Skin of body (tissue), 2 donors: ENCODE results near the gene CHN1. TPM values are rescaled to one million over a fixed set of nuclear protein-coding genes. Genes with fewer than 3 reads are reported as not detected.
A peak's percentile ranks its signal among the peaks of the same experiment; 100 is the strongest.

ENCODE experiments used
- DNase-seq: peaks from one replicate; lab custom pipeline; 2025; lab: John Stamatoyannopoulos, UW
- total RNA-seq: library from RNA; depleted of rRNA; stranded (reverse); fragments of >200 nt; gene quantifications from one replicate; pipeline ENCODE4 v1.2.3, GENCODE V29; 2014

Gene CHN1
- total RNA-seq, 1 donor from 2014 or later = 18.3 TPM

GRCh38 chr2:175011505-175011904 lies 6.3 kb upstream of the CHN1 start:
- no peak for DNase-seq

GRCh38 chr2:175010848-175011254 lies 5.7 kb upstream of the CHN1 start:
- no peak for DNase-seq

- DNase-seq = no peak
Observed at GRCh38 chr2:175009917-175010621, 4.9 kb upstream of the CHN1 start.

GRCh38 chr2:175008801-175009495 lies 3.8 kb upstream of the CHN1 start:
- peak; percentile 26 for DNase-seq

GRCh38 chr2:175008009-175008408 lies 2.8 kb upstream of the CHN1 start:
- no peak for DNase-seq

- DNase-seq = no peak
Observed at GRCh38 chr2:175007510-175007909, 2.3 kb upstream of the CHN1 start.

GRCh38 chr2:175006281-175006680 lies 1.1 kb upstream of the CHN1 start:
- no peak for DNase-seq

- no peak for DNase-seq
Observed at GRCh38 chr2:175005733-175006264, 618 bp upstream of the CHN1 start.

GRCh38 chr2:175004730-175004979 lies 526 bp downstream of the CHN1 start:
- DNase-seq = no peak

GRCh38 chr2:175003875-175004729 lies 1.1 kb downstream of the CHN1 start:
- DNase-seq = peak; percentile 15

- no peak for DNase-seq
Observed at GRCh38 chr2:175002547-175003274, 2.5 kb downstream of the CHN1 start.

GRCh38 chr2:175001566-175001965 lies 3.6 kb downstream of the CHN1 start:
- no peak for DNase-seq

GRCh38 chr2:174997110-174997509 lies 8.1 kb downstream of the CHN1 start:
- DNase-seq = no peak

GRCh38 chr2:174996622-174997021 lies 8.6 kb downstream of the CHN1 start:
- no peak for DNase-seq

- DNase-seq = no peak
Observed at GRCh38 chr2:174994381-174994780, 10.8 kb downstream of the CHN1 start.

GRCh38 chr2:174992886-174993285 lies 12.3 kb downstream of the CHN1 start:
- DNase-seq = no peak

GRCh38 chr2:174985614-174986013 lies 19.6 kb downstream of the CHN1 start:
- DNase-seq = no peak

- DNase-seq = no peak
Observed at GRCh38 chr2:174984561-174984960, 20.6 kb downstream of the CHN1 start.

- no peak for DNase-seq
Observed at GRCh38 chr2:174981331-174981730, 23.9 kb downstream of the CHN1 start.

GRCh38 chr2:174979996-174980395 lies 25.2 kb downstream of the CHN1 start:
- DNase-seq = no peak

- no peak for DNase-seq
Observed at GRCh38 chr2:174977364-174977763, 27.8 kb downstream of the CHN1 start.

GRCh38 chr2:174974131-174974530 lies 31.1 kb downstream of the CHN1 start:
- no peak for DNase-seq
